ENCODE results near the gene SIK3. TPM values are rescaled to one million over a fixed set of nuclear protein-coding genes. Genes with fewer than 3 reads are reported as not detected.

SIK3 gene
- total and polyA plus RNA-seq, 2 donors (not counting 3 experiments of a cell fraction or from before 2014, with no cell fraction given), result 10.3 to 21.3 TPM

- dilution Hi-C loops (cut with MboI; ENCODE audit: extremely low pct_ligation_motif_present, low sequenced_read_pairs), result no loop called here
Observed at GRCh38 chr11:116876656-116877055, 221.6 kb downstream of the SIK3 start.

GRCh38 chr11:116875194-116875593 is 223.0 kb downstream of the SIK3 start:
- no peaks in the 10 kb centered on the region for H3K79me2 ChIP-seq (ENCODE audit: control insufficient read depth, insufficient read depth, low read length)
- no peaks in the 10 kb centered on the region for H4K20me1 ChIP-seq (replicated peaks; ENCODE audit: control insufficient read depth, extremely low read depth, insufficient read depth, low read length)
- peaks cover 2 to 10% of the 10 kb centered on the region in 2 experiments for H3K36me3 ChIP-seq (ENCODE audit: control insufficient read depth in 2 of 2, extremely low read depth in 1 of 2, insufficient read depth in 2 of 2, low read length in 2 of 2)
- TF ChIP-seq FOS (IDR thresholded peaks at IDR 0.05; ENCODE audit: borderline replicate concordance, insufficient read depth, low read length) (no peak), MAX (IDR thresholded peaks at IDR 0.05; ENCODE audit: insufficient read depth, insufficient read length) (no peak), JUN (IDR thresholded peaks at IDR 0.05; ENCODE audit: borderline replicate concordance, insufficient read depth, insufficient read length, low read depth) (no peak), GATA2 (IDR thresholded peaks at IDR 0.05; ENCODE audit: insufficient read depth, insufficient read length, low read depth, low read length) (no peak), CTCF (IDR thresholded peaks at IDR 0.05; ENCODE audit: extremely low read depth in 1 of 2, insufficient read depth in 1 of 2, low read depth in 1 of 2, low read length in 2 of 2) (no peak), EZH2 (IDR thresholded peaks at IDR 0.05; ENCODE audit: borderline replicate concordance, low read depth, low read length, severe bottlenecking) (no peak), MYC (IDR thresholded peaks at IDR 0.05; ENCODE audit: low read depth, low read length) (no peak), POLR2A (IDR thresholded peaks at IDR 0.05; ENCODE audit: low read depth, low read length) (no peak)
- FAIRE-seq (no peak), DNase-seq (ENCODE audit: low read depth, low spot score) (no peak)
- H3K9me1 ChIP-seq (replicated peaks; ENCODE audit: control insufficient read depth, extremely low read depth, insufficient read depth, low read length), result no peaks in the 10 kb centered on the region
- no peak overlapping the region for H3K9ac ChIP-seq (replicated peaks; ENCODE audit: extremely low read depth, insufficient read depth, low read length)
- H3K27ac ChIP-seq (ENCODE audit: insufficient read depth, low read depth, low read length), result no peak overlapping the region
- H2AFZ ChIP-seq (ENCODE audit: low read depth, low read length), result no peak overlapping the region
- peaks cover 6% of the 10 kb centered on the region for H3K4me1 ChIP-seq (ENCODE audit: control insufficient read depth, extremely low read depth, insufficient read depth, low read length)
- H3K4me3 ChIP-seq (replicated peaks in 1 of 3; ENCODE audit: insufficient read depth in 1 of 3, low read depth in 1 of 3, low read length in 3 of 3), result no peak overlapping the region
- dilution Hi-C loops (cut with MboI; ENCODE audit: extremely low pct_ligation_motif_present, low sequenced_read_pairs) (no loop called here), intact Hi-C loops (cut with micrococcal nuclease) (no loop called here)
- no peaks in the 10 kb centered on the region for H3K9me3 ChIP-seq (replicated peaks; ENCODE audit: control insufficient read depth, insufficient read depth, low read length)
- H3K27me3 ChIP-seq (ENCODE audit: control insufficient read depth in 2 of 2, insufficient read depth in 2 of 2, low read length in 2 of 2), result no peaks in the 10 kb centered on the region
- ChIA-PET CTCF (interaction anchor here (0.6 kb wide), 1 partner anchor 243 kb away, joined by 3 read pairs; no protein-coding TSS in a partner anchor), POLR2A (no interaction called here)
- no TSS peak for BruUV-seq (replicated peaks)
- H3K4me2 ChIP-seq (ENCODE audit: insufficient read depth, low read length), result no peak overlapping the region

More at GRCh38 chr11:116876656-116877055, 221.6 kb downstream of the SIK3 start:
- CTCF ChIA-PET, result interaction anchor here (0.9 to 1.1 kb wide), 2 partner anchors 12 to 229 kb away, joined by 3 to 5 read pairs; no protein-coding TSS in a partner anchor
- no peak overlapping the region for H3K9ac ChIP-seq (replicated peaks; ENCODE audit: extremely low read depth, insufficient read depth, low read length)
- no peaks in the 10 kb centered on the region for H3K9me1 ChIP-seq (replicated peaks; ENCODE audit: control insufficient read depth, extremely low read depth, insufficient read depth, low read length)
- intact Hi-C loops (cut with micrococcal nuclease), result no loop called here
- no peaks in the 10 kb centered on the region for H4K20me1 ChIP-seq (replicated peaks; ENCODE audit: control insufficient read depth, extremely low read depth, insufficient read depth, low read length)
- H3K36me3 ChIP-seq (ENCODE audit: control insufficient read depth in 2 of 2, extremely low read depth in 1 of 2, insufficient read depth in 2 of 2, low read length in 2 of 2), result peaks cover 2 to 10% of the 10 kb centered on the region in 2 experiments
- no TSS peak for BruUV-seq (replicated peaks)
- no peak for TF ChIP-seq GATA2 (IDR thresholded peaks at IDR 0.05; ENCODE audit: insufficient read depth, insufficient read length, low read depth, low read length)
- TF ChIP-seq POLR2AphosphoS5 (IDR thresholded peaks at IDR 0.05; ENCODE audit: insufficient read depth, low read depth, low read length), result no peak
- no peak for TF ChIP-seq POLR2A (IDR thresholded peaks at IDR 0.05; ENCODE audit: low read depth, low read length)
- FAIRE-seq (no peak), DNase-seq (ENCODE audit: low read depth, low spot score) (no peak)
- no peaks in the 10 kb centered on the region for H3K27me3 ChIP-seq (ENCODE audit: control insufficient read depth in 2 of 2, insufficient read depth in 2 of 2, low read length in 2 of 2)
- no peak overlapping the region for H2AFZ ChIP-seq (ENCODE audit: low read depth, low read length)
- no peaks in the 10 kb centered on the region for H3K9me3 ChIP-seq (replicated peaks; ENCODE audit: control insufficient read depth, insufficient read depth, low read length)
- no peaks in the 10 kb centered on the region for H3K4me1 ChIP-seq (ENCODE audit: control insufficient read depth, extremely low read depth, insufficient read depth, low read length)
- no peak overlapping the region for H3K4me2 ChIP-seq (ENCODE audit: insufficient read depth, low read length)
- POLR2A ChIA-PET, result interaction anchor here (0.6 kb wide), 1 partner anchor 202 kb away, joined by 3 read pairs; no protein-coding TSS in a partner anchor
- H3K4me3 ChIP-seq (replicated peaks in 1 of 3; ENCODE audit: insufficient read depth in 1 of 3, low read depth in 1 of 3, low read length in 3 of 3), result no peak overlapping the region
- H3K79me2 ChIP-seq (ENCODE audit: control insufficient read depth, insufficient read depth, low read length), result no peaks in the 10 kb centered on the region
- no peak overlapping the region for H3K27ac ChIP-seq (ENCODE audit: insufficient read depth, low read depth, low read length)

Data from endothelial cell of umbilical vein (primary cell).